ENCODE data around the gene OR10D3.

- TF ChIP-seq, protein P1, sequence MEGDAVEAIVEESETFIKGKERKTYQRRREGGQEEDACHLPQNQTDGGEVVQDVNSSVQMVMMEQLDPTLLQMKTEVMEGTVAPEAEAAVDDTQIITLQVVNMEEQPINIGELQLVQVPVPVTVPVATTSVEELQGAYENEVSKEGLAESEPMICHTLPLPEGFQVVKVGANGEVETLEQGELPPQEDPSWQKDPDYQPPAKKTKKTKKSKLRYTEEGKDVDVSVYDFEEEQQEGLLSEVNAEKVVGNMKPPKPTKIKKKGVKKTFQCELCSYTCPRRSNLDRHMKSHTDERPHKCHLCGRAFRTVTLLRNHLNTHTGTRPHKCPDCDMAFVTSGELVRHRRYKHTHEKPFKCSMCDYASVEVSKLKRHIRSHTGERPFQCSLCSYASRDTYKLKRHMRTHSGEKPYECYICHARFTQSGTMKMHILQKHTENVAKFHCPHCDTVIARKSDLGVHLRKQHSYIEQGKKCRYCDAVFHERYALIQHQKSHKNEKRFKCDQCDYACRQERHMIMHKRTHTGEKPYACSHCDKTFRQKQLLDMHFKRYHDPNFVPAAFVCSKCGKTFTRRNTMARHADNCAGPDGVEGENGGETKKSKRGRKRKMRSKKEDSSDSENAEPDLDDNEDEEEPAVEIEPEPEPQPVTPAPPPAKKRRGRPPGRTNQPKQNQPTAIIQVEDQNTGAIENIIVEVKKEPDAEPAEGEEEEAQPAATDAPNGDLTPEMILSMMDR (IDR thresholded peaks at IDR 0.05) = no peak
- TF ChIP-seq POLR2A (IDR thresholded peaks at IDR 0.05) = no peak
Observed at GRCh38 chr11:124214027-124214426, 30.9 kb downstream of the OR10D3 start.
